Psoas muscle (tissue), 8 donors: ENCODE results near the gene SLC4A8. TPM values are rescaled to one million over a fixed set of nuclear protein-coding genes. Genes with fewer than 3 reads are reported as not detected.

Experiments used
- ATAC-seq, 4 donors: fragments of 200-7000 bp; cut with Tn5 transposase; one replicate each; pipeline ENCODE4 v1.9.1; 2020; ENCODE audit warnings: moderate library complexity in 3 of 4, mild to moderate bottlenecking in 2 of 4
- DNase-seq, 2 donors: peaks; one replicate each; pipeline ENCODE4 v3.0.0-alpha.2; 2020
- H3K27ac ChIP-seq: fragments of 200-600 bp; one replicate; pipeline ENCODE4 v1.8.0; 2022
- H3K27me3 ChIP-seq, 3 donors: fragments of 200-600 bp in 1 of 3; one replicate each; pipeline versions ENCODE4 v1.6.1 to v1.8.0; 2013 to 2022; ENCODE audit warnings: low read length in 2 of 3, mild to moderate bottlenecking in 2 of 3, moderate library complexity in 1 of 3; ENCODE audit not compliant: insufficient read depth in 3 of 3
- H3K36me3 ChIP-seq, 2 donors: fragments of 200-600 bp in 1 of 2; one replicate each; pipeline versions ENCODE4 v1.6.1 to v1.8.0; 2013 to 2022; ENCODE audit warnings: low read depth in 1 of 2, mild to moderate bottlenecking in 1 of 2, moderate library complexity in 1 of 2; ENCODE audit not compliant: insufficient read depth in 1 of 2
- H3K4me1 ChIP-seq: fragments of 200-600 bp; one replicate; pipeline ENCODE4 v1.8.0; 2022
- H3K4me3 ChIP-seq: fragments of 200-600 bp; one replicate; pipeline ENCODE4 v1.8.0; 2022; ENCODE audit warnings: mild to moderate bottlenecking
- H3K9me3 ChIP-seq: fragments of 200-600 bp; one replicate; pipeline ENCODE4 v1.8.0; 2022
- CTCF ChIP-seq: fragments of 200-600 bp; IDR thresholded peaks from one replicate; pipeline ENCODE4 v1.8.0; 2022; ENCODE audit warnings: antibody characterized with exemption
- WGBS, 3 donors: extraction: QIAGEN DNeasy Blood & Tissue Kit; methylation state at CpG; one replicate each; pipeline versions ENCODE4 v1.1.6 to v1.1.7; 2013; 5-methylcytosine and 5-hydroxymethylcytosine counted together
- intact Hi-C, 2 donors: fragments of 100-400 bp; cut with DNase I; formaldehyde crosslinking; loops; one replicate each; pipeline versions ENCODE4 v1.11.0 to v1.14.2; 2022
- polyA plus RNA-seq, 3 donors: library from polyadenylated mRNA; stranded (reverse); fragments of 200-250 nt; gene quantifications; one replicate each; pipeline ENCODE4 v1.2.3, GENCODE V29; 2013
- total RNA-seq, 4 donors: library from RNA; stranded (reverse); fragmentation: NEBNext Ultra II Directional in 2 of 4; extraction: Animal tissue kit (Norgen Biotek cat#: 25700) in 2 of 4; gene quantifications; one replicate each; pipeline versions ENCODE4 v1.2.1 to v1.2.4, GENCODE V29; 2021 to 2023
- donor health status: healthy with polysubstance abuse.
- donor health status: DM: no; HTN: no; CAD: no; lungs with moderate emphysema.
- donor health status: Bipolar disorder and iron deficiency.
- donor health status: healthy.
- donor health status: DM: yes; HTN: yes; CAD: no.
- donor health status: DM: no; HTN: no; CAD: no.
- donor health status: DM: no; HTN: no; CAD: no.
- donor health status: DM: yes; HTN: yes; CAD: no.

SLC4A8 gene
- total and polyA plus RNA-seq, 7 donors, result 0.02 to 0.91 (median 0.09) TPM; not detected in 1

- DNase-seq (no peak), ATAC-seq (no peak)
- H3K36me3 ChIP-seq, result no peaks in the 10 kb centered on the region
- H3K9me3 ChIP-seq, result no peaks in the 10 kb centered on the region
- 83 to 85% (median 84%) methylated on average over 6 of the region's 6 CpGs for WGBS, 3 donors
- peaks cover 0 to 35% (median 15%) of the 10 kb centered on the region in 3 donors for H3K27me3 ChIP-seq
- intact Hi-C loops, result no loop called here
- no peak overlapping the region for H3K27ac ChIP-seq
- H3K4me3 ChIP-seq, result no peak overlapping the region
- peaks cover 3% of the 10 kb centered on the region for H3K4me1 ChIP-seq
- TF ChIP-seq CTCF, result no peak
Measured at GRCh38 chr12:51390457-51390856, 34.2 kb upstream of the SLC4A8 start.

DNA sequence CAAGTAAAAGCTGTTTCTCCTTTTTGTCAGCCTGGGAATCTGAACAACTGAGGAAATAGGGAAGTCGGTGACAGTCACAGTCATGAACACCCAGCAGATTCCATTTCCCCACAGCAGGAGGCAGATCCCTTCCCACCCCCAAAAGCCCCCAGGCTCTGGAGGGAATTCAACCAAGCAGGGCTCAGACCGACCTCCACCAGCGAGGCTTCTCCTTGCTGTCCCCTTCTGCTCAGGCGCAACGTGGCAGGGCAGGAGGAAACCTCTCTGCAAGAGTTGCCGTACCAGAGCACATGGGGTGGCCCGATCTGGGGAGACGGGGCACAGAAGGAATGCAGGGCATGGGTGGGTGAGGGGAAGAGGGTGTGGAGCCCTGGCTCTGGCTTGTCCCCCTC is 33.7 kb upstream of the SLC4A8 start:
- H3K27me3 ChIP-seq, result peaks cover 0 to 35% (median 15%) of the 10 kb centered on the region in 3 donors
- peaks cover 3% of the 10 kb centered on the region for H3K4me1 ChIP-seq
- 25 to 28% (median 27%) methylated on average over 8 of the region's 8 CpGs for WGBS, 3 donors
- no peaks in the 10 kb centered on the region for H3K36me3 ChIP-seq
- no peak overlapping the region for H3K27ac ChIP-seq
- TF ChIP-seq CTCF, result no peak
- DNase-seq, result no peak
- peak in 2 of 4 donors; percentile 13 to 28 for ATAC-seq
- intact Hi-C loops, result no loop called here
- H3K4me3 ChIP-seq, result peak overlapping the region; percentile 73
- no peaks in the 10 kb centered on the region for H3K9me3 ChIP-seq

DNA sequence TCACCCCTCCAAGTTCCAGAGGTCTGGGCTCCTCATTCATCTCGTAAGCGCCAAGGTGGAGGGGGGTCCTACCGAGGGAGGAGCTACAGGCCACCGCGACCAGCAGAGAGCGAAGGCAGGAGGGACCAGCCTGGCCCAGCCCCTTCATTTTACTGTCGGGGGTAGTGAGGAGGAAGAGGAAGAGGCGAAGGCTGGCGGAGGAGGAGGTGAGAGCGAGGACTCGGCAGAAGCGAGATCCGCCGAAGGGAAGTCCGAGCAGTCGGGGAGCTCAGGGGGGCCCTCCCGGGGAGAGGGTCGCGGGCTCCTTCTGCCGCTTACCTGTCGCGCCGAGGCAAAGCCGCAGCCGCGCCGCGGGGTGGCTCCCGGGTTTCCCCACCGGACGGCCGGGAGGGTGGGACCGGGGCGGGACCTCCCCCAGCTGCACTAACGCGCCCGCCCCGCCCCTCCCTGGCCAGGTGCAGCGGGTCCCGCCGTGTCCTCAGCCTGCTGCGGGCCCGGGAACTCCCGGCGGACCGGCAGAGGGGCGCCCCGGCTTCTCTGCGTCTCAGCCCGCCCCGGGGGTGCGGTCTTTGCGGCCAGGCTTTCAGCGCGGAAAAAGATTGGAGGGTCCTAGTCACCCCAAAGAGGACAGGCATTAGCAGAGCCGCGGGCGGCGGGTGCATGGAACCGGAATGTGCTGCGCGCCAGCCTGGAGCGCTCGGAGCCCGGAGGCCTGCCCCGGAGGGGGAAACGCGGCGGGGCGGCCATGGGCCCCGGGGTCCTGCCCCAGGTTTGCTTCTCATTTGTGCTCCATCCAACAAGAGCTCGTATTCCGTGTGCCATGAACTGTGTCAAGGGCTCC is 33.1 kb upstream of the SLC4A8 start, which contains the start of gene GALNT6:
GALNT6 (minus strand) TSS at position 124 of the 841 bp plus-strand sequence. CDS start 11,625 bp downstream, outside the sequence.
- Histone ChIP-seq H3K4me3 (peak within 1 kb of the TSS; percentile 73), H3K27me3 (peaks cover 0 to 35% (median 15%) of the 10 kb centered on the region in 3 donors), H3K36me3 (no peaks in the 10 kb centered on the region), H3K27ac (no peak within 1 kb of the TSS), H3K9me3 (no peaks in the 10 kb centered on the region), H3K4me1 (peaks cover 3% of the 10 kb centered on the region)
- ATAC-seq (peak; percentile 55 to 74 (median 59)), DNase-seq (no peak)
- 1 to 2% (median 2%) methylated on average over 48 to 73 of the region's 73 CpGs for WGBS, 3 donors
- intact Hi-C loops, result no loop called here
- no peak for TF ChIP-seq CTCF

GRCh38 chr12:51392556-51393237 is 31.9 kb upstream of the SLC4A8 start:
- 60 to 67% (median 66%) methylated on average over 21 to 22 of the region's 22 CpGs for WGBS, 3 donors
- Histone ChIP-seq H3K4me1 (peaks cover 3% of the 10 kb centered on the region), H3K36me3 (no peaks in the 10 kb centered on the region), H3K4me3 (peak overlapping the region; percentile 73), H3K27ac (no peak overlapping the region), H3K9me3 (no peaks in the 10 kb centered on the region), H3K27me3 (peaks cover 0 to 37% (median 15%) of the 10 kb centered on the region in 3 donors)
- no peak for DNase-seq
- ATAC-seq, result peak in 1 of 4 donors; percentile 39
- intact Hi-C loops, result no loop called here
- TF ChIP-seq CTCF, result no peak
